A549 (cell line): ENCODE results near the gene ITIH3. TPM values are rescaled to one million over a fixed set of nuclear protein-coding genes. Genes with fewer than 3 reads are reported as not detected.

ENCODE experiments used
- ATAC-seq, 2 experiments: fragments of 200-7000 bp in 1 of 2; fragments of >200 bp in 1 of 2; cut with Nextera tagmentation in 1 of 2; cut with Tn5 transposase in 1 of 2; 3 replicates each; pipeline versions ENCODE4 v1.8.0 to v1.9.1; 2018 to 2020; ENCODE audit warnings: mild to moderate bottlenecking in 1 of 2, moderate library complexity in 1 of 2
- CTCF ChIA-PET: fragments of 300-600 bp; sonication (Branson Sonifier 250); formaldehyde crosslinking; extraction: SDS; loops from one replicate; lab custom pipeline; 2021; ENCODE audit warnings: antibody characterized with exemption, inconsistent platforms; lab: Yijun Ruan, JAX
- POLR2A ChIA-PET: fragments of 350-600 bp; formaldehyde crosslinking; extraction: SDS; loops from one replicate; lab custom pipeline; 2021; ENCODE audit warnings: antibody characterized with exemption, inconsistent platforms; lab: Yijun Ruan, JAX
- DNase-seq, 2 experiments: peaks; one replicate each; pipeline versions ENCODE4 v3.0.0 to v3.0.0-alpha.2; 2011 to 2016; ENCODE audit warnings: low read depth in 1 of 2, low spot score in 1 of 2
- FAIRE-seq: peaks from 2 replicates; lab custom pipeline; 2011; peaks lifted over from hg19 to GRCh38; lab: Jason Lieb, UNC
- H3K27ac ChIP-seq, 2 experiments: fragments of >200 bp; sonication (Bioruptor Twin); formaldehyde crosslinking; 3 replicates each; pipeline ENCODE4 v1.5.1; 2016 to 2017
- H3K4me1 ChIP-seq: fragments of >200 bp; sonication (Bioruptor Twin); formaldehyde crosslinking; 3 replicates; pipeline ENCODE4 v1.6.1; 2016
- H3K4me2 ChIP-seq: fragments of >200 bp; sonication (Bioruptor Twin); formaldehyde crosslinking; 3 replicates; pipeline ENCODE4 v1.6.1; 2016
- H3K4me3 ChIP-seq: fragments of >200 bp; sonication (Bioruptor Twin); formaldehyde crosslinking; 3 replicates; pipeline ENCODE4 v1.5.1; 2016
- H3K9me3 ChIP-seq: fragments of >200 bp; sonication (Bioruptor Twin); formaldehyde crosslinking; 3 replicates; pipeline ENCODE4 v1.6.1; 2016
- CBX2 ChIP-seq: fragments of 200-600 bp; sonication (generic); IDR thresholded peaks from 2 replicates; pipeline ENCODE4 v1.6.1; 2016; ENCODE audit warnings: low read depth, mild to moderate bottlenecking, borderline replicate concordance
- CBX8 ChIP-seq: fragments of 200-600 bp; sonication (generic); IDR thresholded peaks from 2 replicates; pipeline ENCODE4 v1.6.1; 2016
- CHD2 ChIP-seq: fragments of 150-350 bp; IDR thresholded peaks from 2 replicates; pipeline ENCODE4 v1.6.1; 2014; ENCODE audit warnings: low read length; ENCODE audit not compliant: partially characterized antibody
- CHD4 ChIP-seq: fragments of 200-600 bp; sonication (generic); IDR thresholded peaks from 2 replicates; pipeline ENCODE4 v1.6.1; 2016; ENCODE audit warnings: antibody characterized with exemption, mild to moderate bottlenecking, borderline replicate concordance
- E2F6 ChIP-seq: IDR thresholded peaks from 2 replicates; pipeline ENCODE4 v1.6.1; 2012; ENCODE audit warnings: low read depth, borderline replicate concordance
- EHF ChIP-seq: fragments of 250-450 bp; sonication (Bioruptor Pico); IDR thresholded peaks from 2 replicates; pipeline ENCODE4 v1.5.0; 2020; ENCODE audit warnings: mild to moderate bottlenecking
- FOSL2 ChIP-seq, 2 experiments: fragments of 450-650 bp in 1 of 2; fragments of >200 bp in 1 of 2; sonication (Bioruptor Twin) in 1 of 2; formaldehyde crosslinking; IDR thresholded peaks; 2 replicates each; pipeline versions ENCODE4 v1.5.0 to v1.6.1; 2016 to 2020; ENCODE audit warnings: mild to moderate bottlenecking in 1 of 2, moderate library complexity in 1 of 2
- HES2 ChIP-seq: fragments of >200 bp; sonication (Bioruptor Twin); formaldehyde crosslinking; IDR thresholded peaks from 2 replicates; pipeline ENCODE4 v1.6.1; 2016
- HEYL ChIP-seq: fragments of 250-450 bp; sonication (Bioruptor Pico); IDR thresholded peaks from 2 replicates; pipeline ENCODE4 v1.8.0; 2021; ENCODE audit warnings: mild to moderate bottlenecking, moderate library complexity
- HOXA7 ChIP-seq: fragments of 250-450 bp; sonication (Bioruptor Pico); IDR thresholded peaks from 2 replicates; pipeline ENCODE4 v1.5.0; 2020; ENCODE audit warnings: mild to moderate bottlenecking, moderate library complexity
- HOXB13 ChIP-seq: fragments of 250-450 bp; sonication (Bioruptor Pico); IDR thresholded peaks from 2 replicates; pipeline ENCODE4 v1.5.0; 2020; ENCODE audit warnings: low read depth, mild to moderate bottlenecking, moderate library complexity
- JUN ChIP-seq, 2 experiments: fragments of >200 bp; sonication (Bioruptor Twin); formaldehyde crosslinking; IDR thresholded peaks; 2 replicates in 1 of 2; 3 replicates in 1 of 2; pipeline ENCODE4 v1.6.1; 2016 to 2017
- KDM5A ChIP-seq: fragments of 200-600 bp; sonication (generic); IDR thresholded peaks from 2 replicates; pipeline ENCODE4 v1.6.1; 2016; ENCODE audit warnings: antibody characterized with exemption, mild to moderate bottlenecking
- MAFK ChIP-seq: fragments of 450-650 bp; IDR thresholded peaks from 2 replicates; pipeline ENCODE4 v1.6.1; 2014; ENCODE audit not compliant: partially characterized antibody
- MAZ ChIP-seq: fragments of 150-350 bp; IDR thresholded peaks from 2 replicates; pipeline ENCODE4 v1.6.1; 2014; ENCODE audit warnings: antibody characterized with exemption, low read depth, low read length, borderline replicate concordance
- MYC ChIP-seq: IDR thresholded peaks from 2 replicates; pipeline ENCODE4 v1.6.1; 2012; ENCODE audit warnings: mild to moderate bottlenecking, inconsistent platforms, low read length, improper control_type of control experiment, borderline replicate concordance
- NFE2L2 ChIP-seq: fragments of 150-350 bp; conservative IDR thresholded peaks from 2 replicates; pipeline ENCODE4 v1.6.1; 2014; ENCODE audit warnings: low read length
- NR3C1 ChIP-seq: fragments of >200 bp; sonication (Bioruptor Twin); formaldehyde crosslinking; IDR thresholded peaks from 3 replicates; pipeline ENCODE4 v1.6.1; 2017
- POLR2AphosphoS2 ChIP-seq: conservative IDR thresholded peaks from 2 replicates; pipeline ENCODE4 v1.6.1; 2012; ENCODE audit warnings: low read length, improper control_type of control experiment, inconsistent platforms
- RNF2 ChIP-seq: fragments of 200-600 bp; sonication (generic); IDR thresholded peaks from 2 replicates; pipeline ENCODE4 v1.6.1; 2016; ENCODE audit warnings: low read depth, mild to moderate bottlenecking, antibody characterized with exemption, moderate library complexity, borderline replicate concordance
- TFCP2L1 ChIP-seq: fragments of 250-450 bp; sonication (Bioruptor Pico); IDR thresholded peaks from 2 replicates; pipeline ENCODE4 v1.5.0; 2021; ENCODE audit warnings: mild to moderate bottlenecking
- ZC3H11A ChIP-seq: fragments of 450-650 bp; IDR thresholded peaks from 2 replicates; pipeline ENCODE4 v1.6.1; 2014; ENCODE audit warnings: antibody characterized with exemption, mild to moderate bottlenecking
- ZNF302 ChIP-seq: fragments of 250-450 bp; sonication (Bioruptor Pico); IDR thresholded peaks from 2 replicates; pipeline ENCODE4 v1.9.0; 2021; ENCODE audit warnings: inconsistent platforms, mild to moderate bottlenecking, moderate library complexity
- whole genome bisulfite sequencing: methylation state at CpG from one replicate; pipeline ENCODE4 v1.1.6; 2017; ENCODE audit errors: missing lambda C conversion rate; 5-methylcytosine and 5-hydroxymethylcytosine counted together
- polyA plus RNA-seq, 4 experiments: library from polyadenylated mRNA; depleted of rRNA in 3 of 4; stranded (reverse); fragments of >200 nt; fragmentation: RNase III in 1 of 4; extraction: RNeasy Plus Mini Kit Qiagen cat#74134 plus additional on column Dnase treatment in 1 of 4; gene quantifications; 2 replicates in 3 of 4; 3 replicates in 1 of 4; pipeline ENCODE4 v1.2.3, GENCODE V29; 2011 to 2017
- TF ChIP-seq, protein P1 (sequence below): fragments of 200-600 bp; sonication (generic); IDR thresholded peaks from 2 replicates; pipeline ENCODE4 v1.6.1; 2016; ENCODE audit warnings: antibody characterized with exemption, mild to moderate bottlenecking, moderate library complexity
- TF ChIP-seq, protein P2 (sequence below): IDR thresholded peaks from 2 replicates; pipeline ENCODE4 v1.6.1; 2012
- TF ChIP-seq, protein P3 (sequence below): fragments of 150-350 bp; IDR thresholded peaks from 2 replicates; pipeline ENCODE4 v1.6.1; 2014; ENCODE audit warnings: low read depth, mild to moderate bottlenecking, low read length
- TF ChIP-seq, protein P4 (sequence below): IDR thresholded peaks from 2 replicates; pipeline ENCODE4 v1.6.1; 2012

The ITIH3 gene
- polyA plus RNA-seq, 2 of the 4 experiments (the other 2 are of a cell fraction) = 0.09 TPM; not detected in 1

DNA sequence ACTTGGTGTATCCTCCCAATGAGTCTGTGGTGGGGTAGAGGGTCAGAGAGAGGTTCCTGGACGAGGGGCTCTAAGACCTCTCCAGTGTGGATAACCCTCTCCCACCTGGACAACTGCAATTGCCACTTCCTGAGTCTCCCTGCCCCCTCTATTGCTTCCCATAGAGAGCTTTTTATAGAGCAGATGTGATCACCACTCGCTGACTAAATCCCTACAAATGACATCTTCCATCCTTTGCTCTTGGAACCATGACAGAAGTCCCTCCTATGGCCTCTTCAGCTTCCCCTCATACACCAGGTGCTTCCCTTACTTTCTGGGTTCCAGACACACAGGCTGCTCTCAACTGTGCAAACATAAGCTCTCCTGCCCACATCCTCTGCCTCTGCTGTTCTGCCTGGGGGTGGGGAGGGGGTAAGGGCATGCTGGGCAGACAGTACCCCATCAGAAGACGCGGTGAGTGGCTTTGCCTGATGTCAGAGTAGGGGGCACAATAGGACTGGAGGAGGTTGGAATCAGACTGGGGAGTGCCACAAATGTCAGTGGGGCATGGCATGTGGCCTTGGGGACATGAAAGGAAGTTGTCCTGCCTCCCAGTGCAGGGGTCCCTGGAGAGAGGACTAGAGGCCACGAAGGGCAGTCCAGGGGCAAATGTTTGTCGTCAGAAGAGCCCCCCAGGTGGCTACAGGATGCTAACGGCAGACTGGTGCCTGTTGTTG, 15.2 kb downstream of the ITIH3 start:
- Histone ChIP-seq H3K9me3 (no peaks in the 10 kb centered on the region), H3K4me3 (no peak overlapping the region), H3K4me1 (no peaks in the 10 kb centered on the region), H3K27ac (no peak overlapping the region), H3K4me2 (no peak overlapping the region)
- ChIA-PET POLR2A (no interaction called here), CTCF (interaction anchor here (1.3 to 2.7 kb wide), 3 partner anchors 11 to 20 kb away, joined by 3 to 7 read pairs (median 4); no protein-coding TSS in a partner anchor)
- no peak for ATAC-seq
- TF ChIP-seq KDM5A (no peak), NFE2L2 (no peak), CBX2 (no peak), ZNF302 (no peak), NR3C1 (no peak), RNF2 (no peak), MAZ (no peak), JUN (IDR thresholded peaks at IDR 0.05) (no peak), CHD4 (no peak), CHD2 (no peak), HEYL (CRISPR knock-in tag) (no peak), ZC3H11A (no peak), HES2 (no peak), HOXA7 (CRISPR knock-in tag) (no peak), MYC (no peak), EHF (no peak), MAFK (no peak), HOXB13 (no peak), E2F6 (no peak)
- TF ChIP-seq, protein P1, sequence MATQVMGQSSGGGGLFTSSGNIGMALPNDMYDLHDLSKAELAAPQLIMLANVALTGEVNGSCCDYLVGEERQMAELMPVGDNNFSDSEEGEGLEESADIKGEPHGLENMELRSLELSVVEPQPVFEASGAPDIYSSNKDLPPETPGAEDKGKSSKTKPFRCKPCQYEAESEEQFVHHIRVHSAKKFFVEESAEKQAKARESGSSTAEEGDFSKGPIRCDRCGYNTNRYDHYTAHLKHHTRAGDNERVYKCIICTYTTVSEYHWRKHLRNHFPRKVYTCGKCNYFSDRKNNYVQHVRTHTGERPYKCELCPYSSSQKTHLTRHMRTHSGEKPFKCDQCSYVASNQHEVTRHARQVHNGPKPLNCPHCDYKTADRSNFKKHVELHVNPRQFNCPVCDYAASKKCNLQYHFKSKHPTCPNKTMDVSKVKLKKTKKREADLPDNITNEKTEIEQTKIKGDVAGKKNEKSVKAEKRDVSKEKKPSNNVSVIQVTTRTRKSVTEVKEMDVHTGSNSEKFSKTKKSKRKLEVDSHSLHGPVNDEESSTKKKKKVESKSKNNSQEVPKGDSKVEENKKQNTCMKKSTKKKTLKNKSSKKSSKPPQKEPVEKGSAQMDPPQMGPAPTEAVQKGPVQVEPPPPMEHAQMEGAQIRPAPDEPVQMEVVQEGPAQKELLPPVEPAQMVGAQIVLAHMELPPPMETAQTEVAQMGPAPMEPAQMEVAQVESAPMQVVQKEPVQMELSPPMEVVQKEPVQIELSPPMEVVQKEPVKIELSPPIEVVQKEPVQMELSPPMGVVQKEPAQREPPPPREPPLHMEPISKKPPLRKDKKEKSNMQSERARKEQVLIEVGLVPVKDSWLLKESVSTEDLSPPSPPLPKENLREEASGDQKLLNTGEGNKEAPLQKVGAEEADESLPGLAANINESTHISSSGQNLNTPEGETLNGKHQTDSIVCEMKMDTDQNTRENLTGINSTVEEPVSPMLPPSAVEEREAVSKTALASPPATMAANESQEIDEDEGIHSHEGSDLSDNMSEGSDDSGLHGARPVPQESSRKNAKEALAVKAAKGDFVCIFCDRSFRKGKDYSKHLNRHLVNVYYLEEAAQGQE = no peak
- no peak for DNase-seq
- FAIRE-seq = no peak
- WGBS = 25% methylated on average over 7 of the region's 7 CpGs

DNA sequence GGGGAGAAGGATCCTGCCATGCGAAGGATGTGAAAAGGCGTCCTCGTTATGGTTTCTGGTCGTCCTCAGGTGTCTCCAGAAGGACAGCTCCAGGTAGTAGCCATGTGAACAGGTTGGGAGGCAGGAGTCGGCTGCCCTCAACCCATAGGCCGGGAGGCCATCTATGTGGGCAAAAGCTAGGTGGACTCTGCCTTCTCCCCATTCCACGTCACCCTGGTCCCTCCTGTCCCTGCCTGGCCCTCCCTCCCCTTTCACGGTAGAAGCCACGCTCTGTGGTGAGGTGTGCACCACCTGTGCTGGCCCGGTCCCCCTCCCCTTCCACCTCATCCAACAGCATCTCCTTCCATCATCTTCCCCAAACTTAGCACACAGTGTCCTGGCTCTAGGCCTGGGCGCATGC, 16.3 kb downstream of the ITIH3 start:
- 73% methylated on average over 9 of the region's 11 CpGs for WGBS
- ATAC-seq (no peak), DNase-seq (no peak), FAIRE-seq (no peak)
- H3K4me3 ChIP-seq = no peak overlapping the region
- H3K27ac ChIP-seq = no peak overlapping the region
- ChIA-PET POLR2A (no interaction called here), CTCF (interaction anchor here (0.6 to 2.3 kb wide), 2 partner anchors 10 to 123 kb away, joined by 3 to 6 read pairs; no protein-coding TSS in a partner anchor)
- H3K4me2 ChIP-seq = no peak overlapping the region
- no peaks in the 10 kb centered on the region for H3K9me3 ChIP-seq
- H3K4me1 ChIP-seq = no peaks in the 10 kb centered on the region
- TF ChIP-seq, protein P2, sequence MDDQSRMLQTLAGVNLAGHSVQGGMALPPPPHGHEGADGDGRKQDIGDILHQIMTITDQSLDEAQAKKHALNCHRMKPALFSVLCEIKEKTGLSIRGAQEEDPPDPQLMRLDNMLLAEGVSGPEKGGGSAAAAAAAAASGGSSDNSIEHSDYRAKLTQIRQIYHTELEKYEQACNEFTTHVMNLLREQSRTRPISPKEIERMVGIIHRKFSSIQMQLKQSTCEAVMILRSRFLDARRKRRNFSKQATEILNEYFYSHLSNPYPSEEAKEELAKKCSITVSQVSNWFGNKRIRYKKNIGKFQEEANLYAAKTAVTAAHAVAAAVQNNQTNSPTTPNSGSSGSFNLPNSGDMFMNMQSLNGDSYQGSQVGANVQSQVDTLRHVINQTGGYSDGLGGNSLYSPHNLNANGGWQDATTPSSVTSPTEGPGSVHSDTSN = no peak
- TF ChIP-seq POLR2AphosphoS2 (no peak), FOSL2 (IDR thresholded peaks at IDR 0.05) (no peak), FOSL2 (CRISPR knock-in tag; IDR thresholded peaks at IDR 0.05) (no peak), NR3C1 (no peak), HEYL (CRISPR knock-in tag) (no peak), TFCP2L1 (no peak), MAZ (no peak), CBX8 (no peak), CHD4 (no peak)
- TF ChIP-seq, protein P1 = no peak
- TF ChIP-seq, protein P3, sequence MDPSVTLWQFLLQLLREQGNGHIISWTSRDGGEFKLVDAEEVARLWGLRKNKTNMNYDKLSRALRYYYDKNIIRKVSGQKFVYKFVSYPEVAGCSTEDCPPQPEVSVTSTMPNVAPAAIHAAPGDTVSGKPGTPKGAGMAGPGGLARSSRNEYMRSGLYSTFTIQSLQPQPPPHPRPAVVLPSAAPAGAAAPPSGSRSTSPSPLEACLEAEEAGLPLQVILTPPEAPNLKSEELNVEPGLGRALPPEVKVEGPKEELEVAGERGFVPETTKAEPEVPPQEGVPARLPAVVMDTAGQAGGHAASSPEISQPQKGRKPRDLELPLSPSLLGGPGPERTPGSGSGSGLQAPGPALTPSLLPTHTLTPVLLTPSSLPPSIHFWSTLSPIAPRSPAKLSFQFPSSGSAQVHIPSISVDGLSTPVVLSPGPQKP = no peak
- TF ChIP-seq, protein P4, sequence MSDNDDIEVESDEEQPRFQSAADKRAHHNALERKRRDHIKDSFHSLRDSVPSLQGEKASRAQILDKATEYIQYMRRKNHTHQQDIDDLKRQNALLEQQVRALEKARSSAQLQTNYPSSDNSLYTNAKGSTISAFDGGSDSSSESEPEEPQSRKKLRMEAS = no peak
